Endothelial cell (in vitro differentiated cells): ENCODE measurements around the gene ESF1. TPM values are rescaled to one million over a fixed set of nuclear protein-coding genes. Genes with fewer than 3 reads are reported as not detected.

Experiments
- DNase-seq: peaks from one replicate; pipeline ENCODE4 v3.0.0; 2021; ENCODE audit warnings: low spot score
- H3K27ac Mint-ChIP-seq: one replicate; pipeline ENCODE4 v1.8.0; 2021; ENCODE audit warnings: mixed read lengths, inconsistent platforms; ENCODE audit not compliant: unreplicated experiment
- H3K27me3 Mint-ChIP-seq: one replicate; pipeline ENCODE4 v1.8.0; 2021; ENCODE audit warnings: mild to moderate bottlenecking, moderate library complexity, mixed read lengths, inconsistent platforms; ENCODE audit not compliant: unreplicated experiment
- H3K36me3 Mint-ChIP-seq: one replicate; pipeline ENCODE4 v1.8.0; 2021; ENCODE audit warnings: mild to moderate bottlenecking, low read depth, mixed read lengths, inconsistent platforms; ENCODE audit not compliant: unreplicated experiment
- H3K4me1 Mint-ChIP-seq: one replicate; pipeline ENCODE4 v1.8.0; 2021; ENCODE audit warnings: mild to moderate bottlenecking, mixed read lengths, inconsistent platforms; ENCODE audit not compliant: unreplicated experiment
- H3K4me3 Mint-ChIP-seq: one replicate; pipeline ENCODE4 v1.8.0; 2021; ENCODE audit warnings: mild to moderate bottlenecking, mixed read lengths, inconsistent platforms; ENCODE audit not compliant: unreplicated experiment
- H3K9me3 Mint-ChIP-seq: one replicate; pipeline ENCODE4 v1.8.0; 2021; ENCODE audit warnings: mixed read lengths, inconsistent platforms; ENCODE audit not compliant: unreplicated experiment
- total RNA-seq: library from RNA; stranded (reverse); fragmentation: NEBNext Ultra II Directional; extraction: Animal tissue kit (Norgen Biotek cat#: 25700); gene quantifications from one replicate; pipeline ENCODE4 v1.2.1, GENCODE V29; 2021; ENCODE audit not compliant: unreplicated experiment
- TF ChIP-seq, protein P1 (sequence below): fragments of 200-600 bp; sonication (generic); IDR thresholded peaks from one replicate; pipeline ENCODE4 v1.5.0; 2021; ENCODE audit warnings: antibody characterized with exemption; ENCODE audit not compliant: unreplicated experiment

ESF1 gene
- total RNA-seq, 1 donor from 2014 or later = 11.6 TPM

DNA sequence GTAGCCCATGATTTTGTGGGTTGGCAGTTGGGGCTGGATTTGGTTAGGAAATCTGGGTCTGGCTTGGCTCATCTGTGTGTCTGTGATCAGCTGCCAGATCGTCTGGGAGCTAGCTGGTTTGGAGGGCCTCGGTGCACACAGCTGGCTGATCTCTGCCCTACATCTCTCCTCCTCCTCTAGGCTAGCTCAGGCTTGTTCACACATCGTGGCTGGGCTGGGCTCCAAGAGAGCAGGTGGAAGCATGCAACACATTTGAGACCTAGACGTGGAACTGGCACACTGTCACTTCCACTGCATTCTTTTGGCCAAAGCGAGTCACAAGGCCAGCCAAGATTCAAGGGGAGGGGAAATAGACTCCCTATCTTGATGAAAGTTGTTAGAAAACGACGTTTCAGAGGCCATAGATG is 16.0 kb upstream of the ESF1 start:
- Mint-ChIP-seq H3K27ac (no peak overlapping the region), H3K36me3 (peaks cover 17% of the 10 kb centered on the region), H3K9me3 (no peaks in the 10 kb centered on the region), H3K4me1 (no peaks in the 10 kb centered on the region), H3K27me3 (no peaks in the 10 kb centered on the region), H3K4me3 (no peak overlapping the region)
- TF ChIP-seq, protein P1, sequence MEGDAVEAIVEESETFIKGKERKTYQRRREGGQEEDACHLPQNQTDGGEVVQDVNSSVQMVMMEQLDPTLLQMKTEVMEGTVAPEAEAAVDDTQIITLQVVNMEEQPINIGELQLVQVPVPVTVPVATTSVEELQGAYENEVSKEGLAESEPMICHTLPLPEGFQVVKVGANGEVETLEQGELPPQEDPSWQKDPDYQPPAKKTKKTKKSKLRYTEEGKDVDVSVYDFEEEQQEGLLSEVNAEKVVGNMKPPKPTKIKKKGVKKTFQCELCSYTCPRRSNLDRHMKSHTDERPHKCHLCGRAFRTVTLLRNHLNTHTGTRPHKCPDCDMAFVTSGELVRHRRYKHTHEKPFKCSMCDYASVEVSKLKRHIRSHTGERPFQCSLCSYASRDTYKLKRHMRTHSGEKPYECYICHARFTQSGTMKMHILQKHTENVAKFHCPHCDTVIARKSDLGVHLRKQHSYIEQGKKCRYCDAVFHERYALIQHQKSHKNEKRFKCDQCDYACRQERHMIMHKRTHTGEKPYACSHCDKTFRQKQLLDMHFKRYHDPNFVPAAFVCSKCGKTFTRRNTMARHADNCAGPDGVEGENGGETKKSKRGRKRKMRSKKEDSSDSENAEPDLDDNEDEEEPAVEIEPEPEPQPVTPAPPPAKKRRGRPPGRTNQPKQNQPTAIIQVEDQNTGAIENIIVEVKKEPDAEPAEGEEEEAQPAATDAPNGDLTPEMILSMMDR = no peak
- DNase-seq = no peak

DNA sequence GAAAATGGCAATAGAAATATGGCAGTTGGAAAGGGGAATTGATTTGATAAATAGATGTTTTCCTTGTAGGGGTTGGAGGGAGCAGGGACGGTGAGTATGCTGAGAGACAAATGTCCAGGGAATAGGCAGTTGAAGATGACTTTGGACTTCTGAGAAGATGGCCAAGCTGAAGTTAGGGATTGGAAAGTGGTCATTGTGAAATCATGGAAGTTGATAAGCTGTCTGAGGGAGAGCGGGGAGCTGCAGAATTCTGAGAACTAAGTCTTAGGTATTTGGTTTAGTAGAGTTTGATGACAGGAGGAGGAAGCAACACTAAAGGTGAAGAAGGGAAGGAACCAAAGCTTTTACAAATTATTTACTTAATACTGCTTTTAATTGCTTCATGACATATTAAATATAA is 15.3 kb upstream of the ESF1 start:
- TF ChIP-seq, protein P1 = no peak
- no peak for DNase-seq
- no peaks in the 10 kb centered on the region for H3K9me3 Mint-ChIP-seq
- H3K36me3 Mint-ChIP-seq = peaks cover 23% of the 10 kb centered on the region
- H3K27ac Mint-ChIP-seq = no peak overlapping the region
- H3K27me3 Mint-ChIP-seq = no peaks in the 10 kb centered on the region
- no peak overlapping the region for H3K4me3 Mint-ChIP-seq
- no peaks in the 10 kb centered on the region for H3K4me1 Mint-ChIP-seq

DNA sequence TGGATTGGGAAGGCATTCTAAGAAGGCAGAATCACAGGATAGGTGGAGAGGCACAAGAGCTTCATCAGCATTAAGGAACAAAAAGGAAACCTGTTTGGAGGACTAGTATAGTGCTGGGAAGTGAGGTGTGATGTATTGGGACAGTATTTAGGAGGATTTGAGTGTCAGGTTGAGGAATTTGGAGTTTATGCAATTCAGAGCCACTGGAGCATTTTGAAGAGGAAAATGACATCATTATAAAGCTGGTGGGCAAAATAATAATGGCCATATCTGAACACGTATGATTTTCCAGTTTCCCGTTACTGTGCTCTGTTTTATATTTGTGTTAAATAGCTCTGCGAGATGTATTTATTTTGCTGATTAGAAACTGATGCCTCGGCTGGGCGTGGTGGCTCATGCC is 14.3 kb upstream of the ESF1 start:
- H3K27ac Mint-ChIP-seq = no peak overlapping the region
- no peak for DNase-seq
- H3K27me3 Mint-ChIP-seq = no peaks in the 10 kb centered on the region
- H3K36me3 Mint-ChIP-seq = peaks cover 28% of the 10 kb centered on the region
- H3K9me3 Mint-ChIP-seq = no peaks in the 10 kb centered on the region
- no peaks in the 10 kb centered on the region for H3K4me1 Mint-ChIP-seq
- H3K4me3 Mint-ChIP-seq = no peak overlapping the region
- TF ChIP-seq, protein P1 = no peak

DNA sequence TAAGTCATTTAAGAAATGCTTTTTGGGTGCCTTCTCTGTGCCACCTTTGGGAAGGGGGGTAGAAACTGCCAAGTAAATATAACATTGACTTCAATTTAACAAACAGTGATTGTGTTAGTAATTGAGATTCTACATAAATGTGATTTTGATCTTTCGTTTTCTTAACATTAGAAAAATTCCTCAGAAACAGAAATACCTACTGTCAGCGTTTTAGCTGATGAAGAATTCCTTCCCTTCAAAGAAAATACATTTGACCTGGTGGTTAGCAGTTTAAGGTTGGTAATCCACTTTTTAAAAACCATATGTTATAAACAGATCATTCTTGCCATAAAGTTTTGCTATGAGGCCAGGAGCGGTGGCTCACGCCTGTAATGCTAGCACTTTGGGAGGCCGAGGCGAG is 9.9 kb upstream of the ESF1 start:
- no peak overlapping the region for H3K27ac Mint-ChIP-seq
- peaks cover 42% of the 10 kb centered on the region for H3K36me3 Mint-ChIP-seq
- H3K4me3 Mint-ChIP-seq = no peak overlapping the region

DNA sequence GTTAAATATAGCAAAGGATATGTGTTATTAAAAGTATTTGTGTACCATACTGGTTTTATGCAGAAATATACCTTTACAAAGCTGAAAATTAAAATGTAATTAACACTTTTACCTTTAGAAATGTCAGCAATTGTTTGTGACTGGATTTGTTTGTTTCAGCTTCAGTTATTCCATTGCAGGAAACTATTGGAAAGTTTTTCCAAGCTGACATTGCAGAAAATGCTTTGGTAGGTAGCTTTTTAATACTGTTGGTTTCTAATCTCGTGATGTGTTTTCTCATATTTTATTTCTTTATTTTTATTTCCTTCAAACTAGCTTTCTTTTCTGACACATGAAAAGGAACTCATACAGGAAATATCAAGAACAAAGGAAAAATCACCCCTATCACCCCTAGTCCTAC is 8.3 kb upstream of the ESF1 start:
- H3K36me3 Mint-ChIP-seq = peaks cover 42% of the 10 kb centered on the region
- H3K27ac Mint-ChIP-seq = no peak overlapping the region

More for the DNA sequence above, 9.9 kb upstream of the ESF1 start:
- TF ChIP-seq, protein P1 = no peak
- H3K4me1 Mint-ChIP-seq = no peaks in the 10 kb centered on the region
- H3K27me3 Mint-ChIP-seq = no peaks in the 10 kb centered on the region
- DNase-seq = no peak
- no peaks in the 10 kb centered on the region for H3K9me3 Mint-ChIP-seq

More for the DNA sequence above, 8.3 kb upstream of the ESF1 start:
- TF ChIP-seq, protein P1 = no peak
- Mint-ChIP-seq H3K9me3 (no peaks in the 10 kb centered on the region), H3K4me3 (no peak overlapping the region), H3K27me3 (no peaks in the 10 kb centered on the region), H3K4me1 (no peaks in the 10 kb centered on the region)
- no peak for DNase-seq
